SU-DHL-6 (cell line): ENCODE results near the gene ELMO1.

ENCODE experiments used
- H2AFZ ChIP-seq: fragments of 200-600 bp; sonication (generic); 2 replicates; pipeline ENCODE4 v1.6.1; 2014; ENCODE audit warnings: low read depth, mild to moderate bottlenecking, moderate library complexity, mixed read lengths, antibody characterized with exemption, low read length; ENCODE audit not compliant: severe bottlenecking
- H3F3A ChIP-seq: fragments of 200-600 bp; shearing (Covaris generic); 2 replicates; pipeline ENCODE4 v1.6.0; 2016; ENCODE audit warnings: antibody characterized with exemption, mild to moderate bottlenecking; ENCODE audit not compliant: insufficient read depth
- H3K27ac ChIP-seq: fragments of 200-600 bp; sonication (generic); 2 replicates; pipeline ENCODE4 v1.5.1; 2016; ENCODE audit warnings: low read depth, mild to moderate bottlenecking, low read length, moderate library complexity, mixed read lengths
- H3K27me3 ChIP-seq: fragments of 200-600 bp; sonication (generic), shearing (Covaris generic); 2 replicates; pipeline ENCODE4 v1.6.0; 2014; ENCODE audit warnings: mild to moderate bottlenecking, low read length
- H3K36me3 ChIP-seq: fragments of 200-600 bp; sonication (generic); 2 replicates; pipeline ENCODE4 v1.6.1; 2014; ENCODE audit warnings: mild to moderate bottlenecking, low read length, mixed read lengths
- H3K4me2 ChIP-seq: fragments of 300-600, 200-600 bp; shearing (Covaris generic), sonication (generic); 2 replicates; pipeline ENCODE4 v1.6.0; 2014; ENCODE audit warnings: low read length, low read depth, mild to moderate bottlenecking; ENCODE audit not compliant: poor library complexity, severe bottlenecking
- H3K4me3 ChIP-seq: fragments of 200-600 bp; sonication (generic); 2 replicates; pipeline ENCODE4 v1.5.1; 2014; ENCODE audit warnings: antibody characterized with exemption, low read length, mild to moderate bottlenecking, mixed read lengths; ENCODE audit not compliant: insufficient read depth, poor library complexity, severe bottlenecking
- H3K79me2 ChIP-seq: fragments of 200-600 bp; sonication (generic); 2 replicates; pipeline ENCODE4 v1.6.1; 2014; ENCODE audit warnings: mild to moderate bottlenecking, low read length, moderate library complexity; ENCODE audit not compliant: insufficient read depth
- H3K9ac ChIP-seq: fragments of 200-600 bp; sonication (generic); 2 replicates; pipeline ENCODE4 v1.7.0; 2014; ENCODE audit warnings: mild to moderate bottlenecking, low read length
- H3K9me2 ChIP-seq: fragments of 200-600 bp; sonication (generic); replicated peaks from 2 replicates; pipeline ENCODE4 v1.6.1; 2014; ENCODE audit warnings: low read length; ENCODE audit not compliant: insufficient read depth
- H3K9me3 ChIP-seq: fragments of 200-600 bp; sonication (generic); 2 replicates; pipeline ENCODE4 v1.6.1; 2014; ENCODE audit warnings: low read length, mixed read lengths; ENCODE audit not compliant: insufficient read depth
- H4K20me1 ChIP-seq: fragments of 200-600 bp; sonication (generic); 2 replicates; pipeline ENCODE4 v1.6.1; 2014; ENCODE audit warnings: low read depth, mild to moderate bottlenecking, antibody characterized with exemption, low read length, moderate library complexity, mixed read lengths
- CTCF ChIP-seq: fragments of 200-600 bp; sonication (generic); IDR thresholded peaks from one replicate; pipeline ENCODE4 v1.5.1; 2017; ENCODE audit warnings: antibody characterized with exemption, mild to moderate bottlenecking, low read length, moderate library complexity; ENCODE audit not compliant: insufficient read depth, poor library complexity, severe bottlenecking
- EZH2phosphoT487 ChIP-seq: fragments of 200-600 bp; sonication (generic), shearing (Covaris generic); conservative IDR thresholded peaks from 2 replicates; pipeline ENCODE4 v1.6.1; 2018; ENCODE audit warnings: mild to moderate bottlenecking, antibody characterized with exemption, low read length, moderate library complexity, mixed read lengths

ELMO1 gene

DNA sequence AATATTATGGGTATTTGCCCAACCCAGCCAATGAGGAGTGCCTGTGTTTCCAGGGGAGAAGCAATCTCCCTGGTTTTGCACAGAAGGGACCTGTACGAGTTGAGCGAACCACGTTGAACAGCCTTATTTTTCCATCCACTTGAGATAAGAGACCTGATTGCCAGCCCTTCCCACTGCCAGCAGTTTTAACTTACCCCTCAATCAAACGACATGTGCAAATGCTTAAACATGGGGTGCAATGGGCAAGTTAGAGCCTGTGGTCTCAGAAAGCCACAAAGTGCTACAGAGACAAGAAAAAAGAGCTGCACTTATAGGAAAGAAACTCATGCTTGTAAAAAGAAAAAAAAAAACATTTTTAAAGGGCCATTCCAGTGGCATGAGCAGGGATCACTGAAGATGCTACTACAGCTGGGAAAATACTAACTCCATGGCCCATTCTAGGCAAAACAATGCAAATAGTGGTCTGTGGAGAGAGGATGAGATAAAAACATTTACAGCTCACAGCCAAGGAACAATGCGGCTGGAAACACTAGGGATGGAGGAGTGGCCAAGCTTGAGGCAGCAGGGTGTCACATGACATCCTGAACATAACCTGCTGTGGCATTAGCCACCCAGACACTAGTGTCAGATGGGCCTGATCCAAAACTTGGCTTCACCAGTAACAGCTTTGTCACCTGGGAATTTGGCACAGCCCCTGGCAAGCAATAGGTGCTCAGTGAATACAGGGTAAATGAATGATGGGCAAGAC, 162.8 kb downstream of the ELMO1 start:
- no peaks in the 10 kb centered on the region for H3K9me3 ChIP-seq
- no peaks in the 10 kb centered on the region; the same call in 1 of the 2 replicates for H4K20me1 ChIP-seq
- H3F3A ChIP-seq: peaks cover 52% of the 10 kb centered on the region
- no peaks in the 10 kb centered on the region for H3K9me2 ChIP-seq
- H3K4me3 ChIP-seq: no peak overlapping the region
- peak overlapping the region; percentile 2; the same call in 1 of the 2 replicates for H3K9ac ChIP-seq
- no peak overlapping the region for H2AFZ ChIP-seq
- H3K79me2 ChIP-seq: peaks cover 87% of the 10 kb centered on the region
- peak overlapping the region; percentile 51 for H3K4me2 ChIP-seq
- TF ChIP-seq CTCF: no peak
- no peaks in the 10 kb centered on the region for H3K36me3 ChIP-seq
- peak overlapping the region; percentile 81 for H3K27ac ChIP-seq
- no peaks in the 10 kb centered on the region for H3K27me3 ChIP-seq

GRCh38 chr7:37284805-37285231, 163.8 kb downstream of the ELMO1 start:
- Histone ChIP-seq H4K20me1 (no peaks in the 10 kb centered on the region; the same call in 1 of the 2 replicates), H2AFZ (no peak overlapping the region), H3K79me2 (peaks cover 89% of the 10 kb centered on the region), H3F3A (peaks cover 41% of the 10 kb centered on the region), H3K27me3 (no peaks in the 10 kb centered on the region), H3K4me3 (no peak overlapping the region), H3K9ac (no peak overlapping the region), H3K36me3 (no peaks in the 10 kb centered on the region), H3K4me2 (no peak overlapping the region), H3K27ac (peak overlapping the region; percentile 81; the same call in 1 of the 2 replicates), H3K9me2 (no peaks in the 10 kb centered on the region), H3K9me3 (no peaks in the 10 kb centered on the region)
- TF ChIP-seq CTCF: peak; percentile 99
- no peak for TF ChIP-seq EZH2phosphoT487

GRCh38 chr7:37284285-37284684, 164.4 kb downstream of the ELMO1 start:
- no peaks in the 10 kb centered on the region for H3K9me2 ChIP-seq
- no peak overlapping the region for H3K27ac ChIP-seq
- H3K4me2 ChIP-seq: no peak overlapping the region
- H3K9ac ChIP-seq: no peak overlapping the region
- peaks cover 90% of the 10 kb centered on the region for H3K79me2 ChIP-seq
- no peaks in the 10 kb centered on the region; the same call in 1 of the 2 replicates for H4K20me1 ChIP-seq
- H2AFZ ChIP-seq: no peak overlapping the region
- H3K27me3 ChIP-seq: no peaks in the 10 kb centered on the region
- no peaks in the 10 kb centered on the region for H3K9me3 ChIP-seq
- H3F3A ChIP-seq: peaks cover 36% of the 10 kb centered on the region
- no peak overlapping the region for H3K4me3 ChIP-seq
- TF ChIP-seq EZH2phosphoT487: no peak
- no peak for TF ChIP-seq CTCF
- H3K36me3 ChIP-seq: no peaks in the 10 kb centered on the region
